Stomach (tissue), 9 donors: ENCODE data around the gene CNTNAP5. TPM values are rescaled to one million over a fixed set of nuclear protein-coding genes. Genes with fewer than 3 reads are reported as not detected.

Source experiments
- DNase-seq, 2 donors: peaks; one replicate each; pipeline versions ENCODE4 v3.0.0 to v3.0.0-alpha.2; 2013 to 2019
- H3K27ac ChIP-seq, 5 donors: fragments of 200-600 bp in 4 of 5; sonication (generic) in 4 of 5; one replicate each; pipeline ENCODE4 v1.5.1; 2013 to 2019; ENCODE audit warnings: mild to moderate bottlenecking in 1 of 5, moderate library complexity in 1 of 5
- H3K27me3 ChIP-seq, 3 donors: fragments of 200-600 bp; sonication (generic); one replicate each; pipeline ENCODE4 v1.5.1; 2017 to 2019; ENCODE audit warnings: mixed run types in 1 of 3
- H3K36me3 ChIP-seq, 4 donors: fragments of 200-600 bp; sonication (generic); 1 replicate in 3 of 4; 2 replicates in 1 of 4; pipeline ENCODE4 v1.5.1; 2016 to 2019
- H3K4me1 ChIP-seq, 4 donors: fragments of 200-600 bp; sonication (generic); one replicate each; pipeline ENCODE4 v1.5.1; 2016 to 2019
- H3K4me3 ChIP-seq, 4 donors: fragments of 200-600 bp; sonication (generic) in 3 of 4; one replicate each; pipeline ENCODE4 v1.5.1; 2016 to 2019; ENCODE audit warnings: mild to moderate bottlenecking in 1 of 4
- H3K9me3 ChIP-seq, 4 donors: fragments of 200-600 bp; sonication (generic); one replicate each; pipeline ENCODE4 v1.5.1; 2016 to 2019
- CTCF ChIP-seq, 7 experiments: fragments of 450-650 bp in 4 of 7; fragments of 200-600 bp in 3 of 7; sonication (generic) in 3 of 7; IDR thresholded peaks; one replicate each; pipeline ENCODE4 v1.5.1; 2016 to 2019; ENCODE audit warnings: antibody characterized with exemption in 7 of 7, control low read depth in 2 of 7, mild to moderate bottlenecking in 1 of 7
- EP300 ChIP-seq: sonication (generic); formaldehyde crosslinking; IDR thresholded peaks from one replicate; pipeline ENCODE4 v1.6.1; 2017; ENCODE audit warnings: antibody characterized with exemption
- POLR2A ChIP-seq, 4 donors: fragments of 450-650 bp; IDR thresholded peaks; one replicate each; pipeline ENCODE4 v1.6.1; 2016; ENCODE audit warnings: antibody characterized with exemption in 4 of 4, control low read depth in 2 of 4, mild to moderate bottlenecking in 1 of 4, moderate library complexity in 1 of 4
- POLR2AphosphoS5 ChIP-seq, 3 donors: sonication (generic); formaldehyde crosslinking; IDR thresholded peaks; one replicate each; pipeline ENCODE4 v1.6.1; 2016; ENCODE audit warnings: antibody characterized with exemption in 3 of 3
- WGBS, 5 donors: extraction: QIAGEN DNeasy Blood & Tissue Kit in 3 of 5; methylation state at CpG; one replicate each; pipeline versions ENCODE4 v1.1.5 to v1.1.7; 2013 to 2018; 5-methylcytosine and 5-hydroxymethylcytosine counted together
- intact Hi-C: fragments of 100-400 bp; cut with DNase I; formaldehyde crosslinking; loops from one replicate; pipeline ENCODE4 v1.15.1; 2023; ENCODE audit warnings: low total_unique reads
- polyA plus RNA-seq, 3 donors: library from polyadenylated mRNA; stranded (reverse); fragments of 200-250 nt; gene quantifications; one replicate each; pipeline ENCODE4 v1.2.3, GENCODE V29; 2013
- total RNA-seq, 5 donors: library from RNA; depleted of rRNA; stranded (reverse); fragments of >200 nt; gene quantifications; one replicate each; pipeline versions ENCODE4 v1.1.0 to v1.2.3, GENCODE V29; 2014 to 2016
- donor health status: healthy with polysubstance abuse.
- donor health status: Bipolar disorder and iron deficiency.
- donor health status: healthy.

CNTNAP5 gene
- total and polyA plus RNA-seq, 8 donors, result 1.3 TPM; not detected in 7

- 89 to 95% (median 93%) methylated on average over 10 of the region's 10 CpGs for WGBS, 5 donors
- TF ChIP-seq POLR2AphosphoS5 (IDR thresholded peaks at IDR 0.05) (no peak), EP300 (no peak), CTCF (IDR thresholded peaks at IDR 0.05) (no peak), POLR2A (IDR thresholded peaks at IDR 0.05) (no peak)
- H3K4me1 ChIP-seq, result no peaks in the 10 kb centered on the region
- H3K27ac ChIP-seq, result no peak overlapping the region
- intact Hi-C loops, result no loop called here
- no peak overlapping the region for H3K4me3 ChIP-seq
- no peaks in the 10 kb centered on the region for H3K9me3 ChIP-seq
- H3K36me3 ChIP-seq, result no peaks in the 10 kb centered on the region
- no peak for DNase-seq
- no peaks in the 10 kb centered on the region for H3K27me3 ChIP-seq
Observed at GRCh38 chr2:124610866-124611265, 585.8 kb downstream of the CNTNAP5 start.

GRCh38 chr2:124623560-124623959 lies 598.5 kb downstream of the CNTNAP5 start:
- H3K27ac ChIP-seq, result no peak overlapping the region
- no peaks in the 10 kb centered on the region for H3K36me3 ChIP-seq
- TF ChIP-seq POLR2A (IDR thresholded peaks at IDR 0.05), result no peak
- no peak for TF ChIP-seq CTCF (IDR thresholded peaks at IDR 0.05)
- TF ChIP-seq EP300, result no peak
- no peak for TF ChIP-seq POLR2AphosphoS5 (IDR thresholded peaks at IDR 0.05)
- H3K4me1 ChIP-seq, result no peaks in the 10 kb centered on the region
- H3K27me3 ChIP-seq, result no peaks in the 10 kb centered on the region
- no peaks in the 10 kb centered on the region for H3K9me3 ChIP-seq
- intact Hi-C loops, result no loop called here
- no peak overlapping the region for H3K4me3 ChIP-seq
- no peak for DNase-seq

- TF ChIP-seq POLR2A (IDR thresholded peaks at IDR 0.05) (no peak), EP300 (no peak), POLR2AphosphoS5 (IDR thresholded peaks at IDR 0.05) (no peak), CTCF (IDR thresholded peaks at IDR 0.05) (no peak)
- intact Hi-C loops, result no loop called here
- H3K27ac ChIP-seq, result no peak overlapping the region
- no peak overlapping the region for H3K4me3 ChIP-seq
- H3K9me3 ChIP-seq, result no peaks in the 10 kb centered on the region
- WGBS, 5 donors, result 79 to 90% (median 88%) methylated on average over 5 of the region's 5 CpGs
- no peaks in the 10 kb centered on the region for H3K4me1 ChIP-seq
- H3K27me3 ChIP-seq, result no peaks in the 10 kb centered on the region
- H3K36me3 ChIP-seq, result no peaks in the 10 kb centered on the region
- no peak for DNase-seq
Observed at GRCh38 chr2:124625561-124625960, 600.5 kb downstream of the CNTNAP5 start.

- no peak overlapping the region for H3K27ac ChIP-seq
- 68 to 92% (median 89%) methylated on average over 5 of the region's 5 CpGs for WGBS, 5 donors
- no peaks in the 10 kb centered on the region for H3K4me1 ChIP-seq
- H3K4me3 ChIP-seq, result no peak overlapping the region
- TF ChIP-seq POLR2AphosphoS5 (IDR thresholded peaks at IDR 0.05) (no peak), EP300 (no peak), CTCF (IDR thresholded peaks at IDR 0.05) (no peak), POLR2A (IDR thresholded peaks at IDR 0.05) (no peak)
- no peaks in the 10 kb centered on the region for H3K36me3 ChIP-seq
- no peaks in the 10 kb centered on the region for H3K27me3 ChIP-seq
- intact Hi-C loops, result no loop called here
- H3K9me3 ChIP-seq, result no peaks in the 10 kb centered on the region
- no peak for DNase-seq
Observed at GRCh38 chr2:124626993-124627392, 601.9 kb downstream of the CNTNAP5 start.
